GM23248 (cell line): Measurements from ENCODE around the gene DDX23. TPM values are rescaled to one million over a fixed set of nuclear protein-coding genes. Genes with fewer than 3 reads are reported as not detected.
A peak's percentile ranks its signal among the peaks of the same experiment; 100 is the strongest.
"Not testable (repeated sequence)": the region's sequence is repeated elsewhere in the genome, so short reads cannot be mapped to it uniquely, and the experiment has no call there.

ENCODE experiments used
- DNase-seq: peaks from one replicate; pipeline ENCODE4 v3.0.0-alpha.2; 2015
- H2AFZ ChIP-seq: fragments of 200-600 bp; sonication (generic); 2 replicates; pipeline ENCODE4 v1.6.1; 2016; ENCODE audit warnings: antibody characterized with exemption
- H3F3A ChIP-seq: fragments of 200-600 bp; sonication (generic); 2 replicates; pipeline ENCODE4 v1.6.1; 2016; ENCODE audit warnings: mild to moderate bottlenecking, antibody characterized with exemption, mixed run types; ENCODE audit not compliant: insufficient read depth
- H3K27ac ChIP-seq: fragments of 200-600 bp; sonication (generic); 2 replicates; pipeline ENCODE4 v1.5.1; 2016; ENCODE audit warnings: mild to moderate bottlenecking
- H3K27me3 ChIP-seq: fragments of 200-600 bp; sonication (generic); replicated peaks from 2 replicates; pipeline ENCODE4 v1.6.1; 2016; ENCODE audit warnings: mild to moderate bottlenecking; ENCODE audit not compliant: insufficient read depth
- H3K36me3 ChIP-seq: fragments of 200-600 bp; sonication (generic); 2 replicates; pipeline ENCODE4 v1.6.1; 2016; ENCODE audit warnings: low read depth, mild to moderate bottlenecking
- H3K4me1 ChIP-seq: fragments of 200-600 bp; sonication (generic); 2 replicates; pipeline ENCODE4 v1.6.1; 2016; ENCODE audit warnings: mild to moderate bottlenecking; ENCODE audit not compliant: insufficient read depth
- H3K4me2 ChIP-seq: fragments of 200-600 bp; sonication (generic); one replicate; pipeline ENCODE4 v1.6.1; 2016; ENCODE audit warnings: mild to moderate bottlenecking; ENCODE audit not compliant: unreplicated experiment
- H3K4me3 ChIP-seq: fragments of 200-600 bp; sonication (generic); 2 replicates; pipeline ENCODE4 v1.5.1; 2016; ENCODE audit warnings: mild to moderate bottlenecking
- H3K79me2 ChIP-seq: fragments of 200-600 bp; sonication (generic); 2 replicates; pipeline ENCODE4 v1.6.1; 2016; ENCODE audit warnings: mild to moderate bottlenecking; ENCODE audit not compliant: insufficient read depth
- H3K9ac ChIP-seq: fragments of 200-600 bp; sonication (generic); 2 replicates; pipeline ENCODE4 v1.6.1; 2016; ENCODE audit warnings: mild to moderate bottlenecking
- H3K9me2 ChIP-seq: fragments of 200-600 bp; sonication (generic); 2 replicates; pipeline ENCODE4 v1.6.1; 2016; ENCODE audit warnings: mixed run types, mild to moderate bottlenecking, moderate library complexity; ENCODE audit not compliant: insufficient read depth
- H3K9me3 ChIP-seq: fragments of 200-600 bp; sonication (generic); one replicate; pipeline ENCODE4 v1.6.1; 2017; ENCODE audit warnings: low read depth
- H4K20me1 ChIP-seq: fragments of 200-600 bp; sonication (generic); 2 replicates; pipeline ENCODE4 v1.6.0; 2016; ENCODE audit not compliant: insufficient read depth
- EZH2 ChIP-seq: fragments of 200-600 bp; sonication (generic); IDR thresholded peaks from 2 replicates; pipeline ENCODE4 v1.6.1; 2018; ENCODE audit warnings: antibody characterized with exemption, mild to moderate bottlenecking; ENCODE audit not compliant: insufficient read depth, poor library complexity, severe bottlenecking
- EZH2phosphoT487 ChIP-seq: fragments of 200-600 bp; sonication (generic); IDR thresholded peaks from 2 replicates; pipeline ENCODE4 v1.6.1; 2018; ENCODE audit warnings: antibody characterized with exemption, moderate library complexity, mild to moderate bottlenecking, low read depth; ENCODE audit not compliant: insufficient read depth
- WGBS, 2 experiments: methylation state at CpG; one replicate each; pipeline ENCODE4 v1.1.6; 2015 to 2017; ENCODE audit warnings: low lambda C conversion rate in 2 of 2, low coverage in 1 of 2; ENCODE audit errors: missing lambda C conversion rate in 2 of 2; 5-methylcytosine and 5-hydroxymethylcytosine counted together
- in situ Hi-C: fragments of 300-500 bp; cut with MboI; formaldehyde crosslinking; loops from 2 replicates; pipeline ENCODE4 v1.15.0; 2020
- polyA plus RNA-seq: library from polyadenylated mRNA; unstranded; fragments of >200 nt; fragmentation: Nextera tagmentation; extraction: Ambion mirVana; gene quantifications from 2 replicates; pipeline ENCODE4 v1.2.1, GENCODE V29; 2016
- total RNA-seq: library from RNA; depleted of rRNA; stranded (reverse); fragments of >200 nt; shearing (Covaris generic); gene quantifications from 2 replicates; pipeline ENCODE4 v1.2.3, GENCODE V29; 2014

DDX23 gene
- total and polyA plus RNA-seq, 2 experiments from 2014 or later = 32.1 to 56.5 TPM

GRCh38 chr12:48854488-48854887 lies 2.5 kb upstream of the DDX23 start:
- Histone ChIP-seq H3K36me3 (no peaks in the 10 kb centered on the region), H3K27me3 (no peaks in the 10 kb centered on the region), H3K79me2 (peaks cover 25% of the 10 kb centered on the region), H3K4me2 (no peak overlapping the region), H3K4me3 (no peak overlapping the region), H3K27ac (no peak overlapping the region), H3K9me3 (no peaks in the 10 kb centered on the region), H3K9me2 (no peaks in the 10 kb centered on the region), H3K9ac (no peak overlapping the region), H3F3A (no peaks in the 10 kb centered on the region), H4K20me1 (no peaks in the 10 kb centered on the region), H2AFZ (no peak overlapping the region), H3K4me1 (peaks cover 12% of the 10 kb centered on the region)
- 66 to 72% methylated on average over 4 of the region's 4 CpGs for WGBS, 2 experiments
- in situ Hi-C loops = no loop called here
- no peak for TF ChIP-seq EZH2
- TF ChIP-seq EZH2phosphoT487 = no peak
- DNase-seq = no peak

GRCh38 chr12:48852734-48853688 lies 1.0 kb upstream of the DDX23 start:
- peak overlapping the region; percentile 89 for H3K4me2 ChIP-seq
- TF ChIP-seq EZH2 = no peak
- TF ChIP-seq EZH2phosphoT487 = no peak
- H3K27me3 ChIP-seq = no peaks in the 10 kb centered on the region
- H3K36me3 ChIP-seq = no peaks in the 10 kb centered on the region
- peak overlapping the region; percentile 94 for H2AFZ ChIP-seq
- H3K9me2 ChIP-seq = no peaks in the 10 kb centered on the region
- peaks cover 40% of the 10 kb centered on the region for H3K79me2 ChIP-seq
- peak overlapping the region; percentile 94 for H3K9ac ChIP-seq
- no peaks in the 10 kb centered on the region for H3K9me3 ChIP-seq
- in situ Hi-C loops = no loop called here
- H3K27ac ChIP-seq = peak overlapping the region; percentile 34
- H3F3A ChIP-seq = no peaks in the 10 kb centered on the region
- H3K4me1 ChIP-seq = peaks cover 12% of the 10 kb centered on the region
- H4K20me1 ChIP-seq = no peaks in the 10 kb centered on the region
- peak overlapping the region; percentile 90 for H3K4me3 ChIP-seq
- WGBS, 2 experiments = 1 to 2% methylated on average over 11 of the region's 11 CpGs
- DNase-seq = peak; percentile 82

GRCh38 chr12:48842021-48842420 lies 9.9 kb downstream of the DDX23 start:
- peaks cover 42% of the 10 kb centered on the region for H3K36me3 ChIP-seq
- H3K4me3 ChIP-seq, H3K9ac ChIP-seq, H2AFZ ChIP-seq, in situ Hi-C loops, H3K9me3 ChIP-seq, H4K20me1 ChIP-seq, H3K27me3 ChIP-seq, H3F3A ChIP-seq, H3K27ac ChIP-seq, H3K9me2 ChIP-seq, H3K4me1 ChIP-seq, H3K4me2 ChIP-seq, DNase-seq: not testable (repeated sequence)
- H3K79me2 ChIP-seq = peaks cover 28% of the 10 kb centered on the region
- WGBS, 2 experiments = 86% methylated on average over 25 of the region's 29 CpGs; no CpG with 5 or more reads in 1 of the 2 experiments

- in situ Hi-C loops = no loop called here
- WGBS, 2 experiments = 72 to 74% methylated on average over 4 of the region's 4 CpGs
- no peaks in the 10 kb centered on the region for H3F3A ChIP-seq
- TF ChIP-seq EZH2phosphoT487 = no peak
- TF ChIP-seq EZH2 = no peak
- no peak overlapping the region for H2AFZ ChIP-seq
- H3K4me1 ChIP-seq = no peaks in the 10 kb centered on the region
- no peaks in the 10 kb centered on the region for H4K20me1 ChIP-seq
- H3K4me3 ChIP-seq = no peak overlapping the region
- peaks cover 48% of the 10 kb centered on the region for H3K36me3 ChIP-seq
- H3K9me3 ChIP-seq = no peaks in the 10 kb centered on the region
- no peak overlapping the region for H3K9ac ChIP-seq
- no peak overlapping the region for H3K27ac ChIP-seq
- DNase-seq = no peak
- H3K4me2 ChIP-seq = no peak overlapping the region
- H3K27me3 ChIP-seq = no peaks in the 10 kb centered on the region
- H3K9me2 ChIP-seq = no peaks in the 10 kb centered on the region
- no peaks in the 10 kb centered on the region for H3K79me2 ChIP-seq
Measured at GRCh38 chr12:48838048-48838447, 13.9 kb downstream of the DDX23 start.
